GM12878 (cell line): ENCODE data around the gene CALD1. TPM values are rescaled to one million over a fixed set of nuclear protein-coding genes. Genes with fewer than 3 reads are reported as not detected.

Experiments used
- ESRRA ChIP-seq: IDR thresholded peaks from 2 replicates; pipeline ENCODE4 v1.6.1; 2012; ENCODE audit warnings: mild to moderate bottlenecking, low read length, improper control_type of control experiment
- KAT2A ChIP-seq: conservative IDR thresholded peaks from 2 replicates; pipeline ENCODE4 v1.6.1; 2011; ENCODE audit warnings: low read depth, low read length; ENCODE audit not compliant: control insufficient read depth
- KLF5 ChIP-seq: fragments of 450-650 bp; IDR thresholded peaks from 2 replicates; pipeline ENCODE4 v1.6.1; 2014; ENCODE audit warnings: mild to moderate bottlenecking; ENCODE audit not compliant: partially characterized antibody
- RELA ChIP-seq: fragments of 450-650 bp; IDR thresholded peaks from 2 replicates; pipeline ENCODE4 v1.8.0; 2014; ENCODE audit warnings: borderline replicate concordance; ENCODE audit not compliant: partially characterized antibody
- SIX5 ChIP-seq: IDR thresholded peaks from 2 replicates; pipeline ENCODE4 v1.6.1; 2011; ENCODE audit warnings: mild to moderate bottlenecking, low read depth, low read length, moderate library complexity; ENCODE audit not compliant: severe bottlenecking
- SMARCA5 ChIP-seq: fragments of 450-650 bp; IDR thresholded peaks from 2 replicates; pipeline ENCODE4 v1.6.1; 2017; ENCODE audit warnings: mild to moderate bottlenecking
- ZBED1 ChIP-seq: IDR thresholded peaks from 2 replicates; pipeline ENCODE4 v1.6.1; 2016; ENCODE audit warnings: borderline replicate concordance
- ZBTB11 ChIP-seq: fragments of 450-650 bp; formaldehyde crosslinking; IDR thresholded peaks from 2 replicates; pipeline ENCODE4 v1.5.0; 2022; ENCODE audit warnings: mild to moderate bottlenecking, missing genetic modification characterization
- polyA plus RNA-seq, 11 experiments: library from polyadenylated mRNA; depleted of rRNA in 4 of 11; unstranded in 6 of 11; stranded (reverse) in 5 of 11; fragments of >200 nt; fragmentation: Nextera tagmentation in 4 of 11; fragmentation: Illumina TruSeq in 1 of 11; extraction: Ambion mirVana in 4 of 11; extraction: Trizol in 1 of 11; gene quantifications; 1 replicate in 1 of 11; 2 replicates in 10 of 11; pipeline versions ENCODE4 v1.2.1 to v1.2.3, GENCODE V29; 2011 to 2016; ENCODE audit warnings: inconsistent platforms in 2 of 11, missing spikeins in 2 of 11, low read depth in 1 of 11
- total RNA-seq, 4 experiments: library from RNA; depleted of rRNA in 3 of 4; stranded (reverse); fragments of >200 nt in 3 of 4; fragmentation: Illumina TruSeq in 1 of 4; extraction: Trizol in 1 of 4; gene quantifications; 2 replicates each; pipeline versions ENCODE4 v1.2.1 to v1.2.3, GENCODE V29; 2013 to 2021
- TF ChIP-seq, protein P1 (sequence below): IDR thresholded peaks from 2 replicates; pipeline ENCODE4 v1.6.1; 2012; ENCODE audit warnings: low read depth, low read length, improper control_type of control experiment

Gene CALD1
- total and polyA plus RNA-seq, 10 of the 15 experiments (the other 5 are each of a cell fraction or from before 2014, with no cell fraction given): 0.03 to 1.3 (median 0.22) TPM

DNA sequence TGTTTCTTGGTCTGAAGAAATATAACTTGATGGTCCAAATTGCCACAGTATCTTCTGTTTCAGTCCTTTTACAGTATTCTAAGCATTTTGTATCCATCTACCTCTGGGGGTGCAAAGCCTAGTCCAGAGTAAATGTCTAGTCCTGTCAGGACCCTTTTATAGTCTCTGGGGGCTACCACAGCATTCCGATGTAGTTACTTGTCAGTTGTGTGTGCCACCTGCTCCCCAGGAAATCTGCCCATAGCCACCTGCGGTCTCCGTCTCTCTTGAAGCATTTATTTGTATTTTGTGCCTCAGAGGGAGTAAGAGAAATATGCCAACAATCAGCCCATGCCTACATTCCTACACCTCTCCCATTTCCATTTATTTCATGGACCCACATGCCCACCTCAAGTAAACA is 219.7 kb downstream of the CALD1 start (continued):
- TF ChIP-seq ZBTB11 (CRISPR knock-in tag) (no peak), SMARCA5 (no peak), SIX5 (no peak), KLF5 (no peak), ESRRA (no peak), ZBED1 (no peak), KAT2A (no peak), RELA (no peak)
- TF ChIP-seq, protein P1, sequence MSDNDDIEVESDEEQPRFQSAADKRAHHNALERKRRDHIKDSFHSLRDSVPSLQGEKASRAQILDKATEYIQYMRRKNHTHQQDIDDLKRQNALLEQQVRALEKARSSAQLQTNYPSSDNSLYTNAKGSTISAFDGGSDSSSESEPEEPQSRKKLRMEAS: no peak
